Esophagus muscularis mucosa (tissue), 4 donors: ENCODE measurements around the gene PTPN3. TPM values are rescaled to one million over a fixed set of nuclear protein-coding genes. Genes with fewer than 3 reads are reported as not detected.

Source experiments
- DNase-seq: peaks from one replicate; pipeline ENCODE4 v3.0.0-alpha.2; 2017; ENCODE audit errors: extremely low spot score
- H3K27ac ChIP-seq, 4 donors: fragments of 200-600 bp; sonication (generic); replicated peaks in 1 of 4; 1 replicate in 3 of 4; 2 replicates in 1 of 4; pipeline ENCODE4 v1.5.1; 2016 to 2019; ENCODE audit warnings: mild to moderate bottlenecking in 1 of 4
- H3K27me3 ChIP-seq, 4 donors: fragments of 200-600 bp; sonication (generic); one replicate each; pipeline versions ENCODE4 v1.5.1 to v1.6.0; 2016 to 2019
- H3K36me3 ChIP-seq, 4 donors: fragments of 200-600 bp; sonication (generic); one replicate each; pipeline ENCODE4 v1.5.1; 2016 to 2019
- H3K4me1 ChIP-seq, 4 donors: fragments of 200-600 bp; sonication (generic); one replicate each; pipeline ENCODE4 v1.5.1; 2016 to 2019
- H3K4me3 ChIP-seq, 4 donors: fragments of 200-600 bp; sonication (generic); 1 replicate in 2 of 4; 2 replicates in 2 of 4; pipeline ENCODE4 v1.5.1; 2016 to 2019; ENCODE audit warnings: mild to moderate bottlenecking in 4 of 4, moderate library complexity in 1 of 4
- H3K9me3 ChIP-seq, 4 donors: fragments of 200-600 bp; sonication (generic); 1 replicate in 3 of 4; 2 replicates in 1 of 4; pipeline ENCODE4 v1.5.1; 2016 to 2019
- EP300 ChIP-seq: sonication (generic); formaldehyde crosslinking; IDR thresholded peaks from one replicate; pipeline ENCODE4 v1.6.1; 2017; ENCODE audit warnings: antibody characterized with exemption
- POLR2A ChIP-seq: fragments of 450-650 bp; IDR thresholded peaks from one replicate; pipeline ENCODE4 v1.6.1; 2017; ENCODE audit warnings: antibody characterized with exemption, moderate library complexity, mild to moderate bottlenecking, low read depth
- POLR2AphosphoS5 ChIP-seq, 2 donors: sonication (generic); formaldehyde crosslinking; IDR thresholded peaks; one replicate each; pipeline ENCODE4 v1.6.1; 2017; ENCODE audit warnings: antibody characterized with exemption in 2 of 2
- WGBS: methylation state at CpG from one replicate; pipeline ENCODE4 v1.1.5; 2018; 5-methylcytosine and 5-hydroxymethylcytosine counted together
- intact Hi-C: fragments of 100-400 bp; cut with DNase I; formaldehyde crosslinking; loops from one replicate; pipeline ENCODE4 v1.15.1; 2023
- total RNA-seq, 4 donors: library from RNA; depleted of rRNA; stranded (reverse); fragments of >200 nt; gene quantifications; one replicate each; pipeline versions ENCODE4 v1.1.0 to v1.2.1, GENCODE V29; 2016
- TF ChIP-seq, protein P1 (sequence below), 3 experiments: fragments of 200-600 bp in 2 of 3; fragments of 450-650 bp in 1 of 3; sonication (generic) in 2 of 3; IDR thresholded peaks; one replicate each; pipeline ENCODE4 v1.5.1; 2017 to 2019; ENCODE audit warnings: antibody characterized with exemption in 3 of 3, mild to moderate bottlenecking in 2 of 3, moderate library complexity in 1 of 3

PTPN3 gene
- total RNA-seq, 4 donors from 2014 or later, result 0.83 to 2.0 (median 1.3) TPM

DNA sequence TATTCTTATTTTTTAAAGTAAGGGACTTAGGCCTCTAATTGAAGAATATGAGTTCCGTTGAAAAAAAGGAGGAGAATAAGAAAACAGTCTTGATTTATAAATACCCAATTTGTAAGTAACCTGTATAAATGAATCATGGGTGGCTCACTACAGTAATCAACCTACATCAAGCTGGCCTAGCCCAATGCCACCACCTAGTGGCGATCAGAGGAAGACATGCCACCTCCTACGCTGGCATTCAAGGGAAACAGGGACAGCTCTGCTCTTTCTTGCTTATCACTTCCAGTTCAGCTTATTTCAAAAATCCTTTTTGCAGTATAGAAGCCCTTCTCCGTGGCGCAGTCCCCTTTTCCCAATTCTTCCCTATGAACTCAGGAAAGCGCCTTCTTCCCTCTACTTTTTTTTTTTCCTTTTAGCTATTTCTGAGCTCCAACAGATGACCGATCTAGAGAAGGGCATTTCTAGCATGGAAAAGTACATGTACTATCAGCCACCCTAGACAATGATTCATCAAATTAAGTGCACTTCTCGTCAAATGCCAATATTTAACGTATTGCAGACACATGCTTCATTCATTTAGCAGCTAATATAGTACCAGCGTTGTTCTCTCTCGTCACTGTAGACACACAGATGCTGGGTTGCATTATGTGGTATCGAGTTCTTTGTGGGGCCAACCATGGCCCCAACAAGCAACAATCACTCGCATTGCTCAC lies 28.3 kb downstream of the PTPN3 start:
- intact Hi-C loops, result loop anchor here (10.0 kb wide), 1 partner anchor 225 kb away; no protein-coding TSS in a partner anchor
- Histone ChIP-seq H3K4me3 (no peak overlapping the region), H3K27me3 (peaks cover 0 to 3% (median 0%) of the 10 kb centered on the region in 4 donors), H3K27ac (no peak overlapping the region), H3K4me1 (peaks cover 0 to 9% (median 4%) of the 10 kb centered on the region in 4 donors), H3K36me3 (no peaks in the 10 kb centered on the region), H3K9me3 (no peaks in the 10 kb centered on the region)
- DNase-seq, result no peak
- 44% methylated on average over 13 of the region's 13 CpGs for WGBS
- no peak for TF ChIP-seq POLR2AphosphoS5 (IDR thresholded peaks at IDR 0.05)
- TF ChIP-seq, protein P1, sequence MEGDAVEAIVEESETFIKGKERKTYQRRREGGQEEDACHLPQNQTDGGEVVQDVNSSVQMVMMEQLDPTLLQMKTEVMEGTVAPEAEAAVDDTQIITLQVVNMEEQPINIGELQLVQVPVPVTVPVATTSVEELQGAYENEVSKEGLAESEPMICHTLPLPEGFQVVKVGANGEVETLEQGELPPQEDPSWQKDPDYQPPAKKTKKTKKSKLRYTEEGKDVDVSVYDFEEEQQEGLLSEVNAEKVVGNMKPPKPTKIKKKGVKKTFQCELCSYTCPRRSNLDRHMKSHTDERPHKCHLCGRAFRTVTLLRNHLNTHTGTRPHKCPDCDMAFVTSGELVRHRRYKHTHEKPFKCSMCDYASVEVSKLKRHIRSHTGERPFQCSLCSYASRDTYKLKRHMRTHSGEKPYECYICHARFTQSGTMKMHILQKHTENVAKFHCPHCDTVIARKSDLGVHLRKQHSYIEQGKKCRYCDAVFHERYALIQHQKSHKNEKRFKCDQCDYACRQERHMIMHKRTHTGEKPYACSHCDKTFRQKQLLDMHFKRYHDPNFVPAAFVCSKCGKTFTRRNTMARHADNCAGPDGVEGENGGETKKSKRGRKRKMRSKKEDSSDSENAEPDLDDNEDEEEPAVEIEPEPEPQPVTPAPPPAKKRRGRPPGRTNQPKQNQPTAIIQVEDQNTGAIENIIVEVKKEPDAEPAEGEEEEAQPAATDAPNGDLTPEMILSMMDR (IDR thresholded peaks at IDR 0.05), result peak; percentile 70 to 92 (median 76)

- Histone ChIP-seq H3K9me3 (no peaks in the 10 kb centered on the region), H3K27ac (no peak overlapping the region), H3K4me1 (peaks cover 0 to 5% (median 3%) of the 10 kb centered on the region in 4 donors), H3K27me3 (peaks cover 0 to 3% (median 0%) of the 10 kb centered on the region in 4 donors), H3K4me3 (no peak overlapping the region), H3K36me3 (no peaks in the 10 kb centered on the region)
- no peak for DNase-seq
- TF ChIP-seq POLR2AphosphoS5 (IDR thresholded peaks at IDR 0.05) (no peak), EP300 (no peak)
- WGBS, result 98% methylated on average over 5 of the region's 5 CpGs
- intact Hi-C loops, result loop anchor here (10.0 kb wide), 1 partner anchor 224 kb away; no protein-coding TSS in a partner anchor
These were observed 29.2 kb downstream of the PTPN3 start for GRCh38 chr9:109468927-109469326.

DNA sequence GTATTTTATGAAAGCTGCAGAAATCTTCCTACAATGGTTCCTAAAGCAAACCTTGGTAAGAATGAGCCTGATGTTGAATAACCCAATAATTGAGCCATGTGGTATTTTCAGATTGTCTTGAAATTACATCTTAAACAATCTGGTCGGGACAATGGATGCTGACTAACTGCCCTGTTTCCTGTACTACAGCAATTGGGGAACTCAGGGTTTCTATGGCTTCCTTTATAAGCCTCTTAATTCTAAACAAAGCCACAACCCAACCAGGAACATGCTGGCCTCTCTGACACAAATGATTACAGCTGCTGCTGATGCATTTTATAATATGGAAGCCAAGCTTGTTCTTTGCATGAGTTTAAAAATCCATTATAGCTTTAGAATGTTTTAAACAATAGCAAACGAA lies 30.2 kb downstream of the PTPN3 start:
- DNase-seq, result no peak
- Histone ChIP-seq H3K36me3 (no peaks in the 10 kb centered on the region), H3K27me3 (peaks cover 0 to 3% (median 0%) of the 10 kb centered on the region in 4 donors), H3K9me3 (no peaks in the 10 kb centered on the region), H3K27ac (no peak overlapping the region), H3K4me1 (peaks cover 0 to 5% (median 2%) of the 10 kb centered on the region in 4 donors), H3K4me3 (no peak overlapping the region)
- WGBS, result 55% methylated on average over 2 of the region's 2 CpGs
- intact Hi-C loops, result loop anchor here (10.0 kb wide), 1 partner anchor 223 kb away; no protein-coding TSS in a partner anchor
- TF ChIP-seq POLR2AphosphoS5 (IDR thresholded peaks at IDR 0.05), result no peak
- no peak for TF ChIP-seq EP300
- TF ChIP-seq, protein P1 (IDR thresholded peaks at IDR 0.05), result no peak
- TF ChIP-seq POLR2A, result no peak

GRCh38 chr9:109466623-109467590 lies 31.2 kb downstream of the PTPN3 start:
- no peak for DNase-seq
- Histone ChIP-seq H3K4me1 (peaks cover 0 to 3% (median 1%) of the 10 kb centered on the region in 4 donors), H3K27me3 (peaks cover 0 to 9% (median 0%) of the 10 kb centered on the region in 4 donors), H3K36me3 (no peaks in the 10 kb centered on the region), H3K4me3 (no peak overlapping the region), H3K9me3 (no peaks in the 10 kb centered on the region), H3K27ac (no peak overlapping the region)
- 88% methylated on average over 12 of the region's 12 CpGs for WGBS
- TF ChIP-seq POLR2A (no peak), EP300 (no peak), POLR2AphosphoS5 (IDR thresholded peaks at IDR 0.05) (no peak)
- TF ChIP-seq, protein P1 (IDR thresholded peaks at IDR 0.05), result no peak
- intact Hi-C loops, result loop anchor here (10.0 kb wide), 1 partner anchor 222 kb away; no protein-coding TSS in a partner anchor
